HepG2 (cell line): ENCODE results near the gene REEP3.

Source experiments
- CC2D1A ChIP-seq: sonication (generic); formaldehyde crosslinking; IDR thresholded peaks from 2 replicates; pipeline ENCODE4 v1.8.1; 2023; ENCODE audit warnings: mild to moderate bottlenecking, missing genetic modification reagents
- FOXA1 ChIP-seq, 2 experiments: fragments of 450-650 bp in 1 of 2; sonication (generic) in 1 of 2; formaldehyde crosslinking in 1 of 2; IDR thresholded peaks; 2 replicates each; pipeline versions ENCODE4 v1.4.0 to v1.6.1; 2016 to 2020; ENCODE audit warnings: missing genetic modification reagents in 1 of 2
- FOXA3 ChIP-seq: IDR thresholded peaks from 2 replicates; pipeline ENCODE4 v1.6.1; 2016; ENCODE audit warnings: missing genetic modification reagents, missing compliant biosample characterization
- HMG20A ChIP-seq: IDR thresholded peaks from 2 replicates; pipeline ENCODE4 v1.6.1; 2016; ENCODE audit warnings: borderline replicate concordance
- MAFF ChIP-seq: IDR thresholded peaks from 2 replicates; pipeline ENCODE4 v1.6.1; 2011; ENCODE audit warnings: low read depth, low read length, improper control_type of control experiment
- NFATC3 ChIP-seq: sonication (generic); formaldehyde crosslinking; IDR thresholded peaks from 2 replicates; pipeline ENCODE4 v1.5.1; 2020; ENCODE audit warnings: mild to moderate bottlenecking, missing genetic modification reagents
- NR2C2 ChIP-seq: sonication (generic); formaldehyde crosslinking; IDR thresholded peaks from 2 replicates; pipeline ENCODE4 v1.4.0; 2020; ENCODE audit warnings: missing genetic modification reagents, mild to moderate bottlenecking, moderate library complexity, borderline replicate concordance
- RFX5 ChIP-seq: IDR thresholded peaks from 2 replicates; pipeline ENCODE4 v1.6.1; 2011; ENCODE audit warnings: low read depth, low read length, improper control_type of control experiment
- SALL1 ChIP-seq: sonication (generic); formaldehyde crosslinking; IDR thresholded peaks from 2 replicates; pipeline ENCODE4 v1.8.0; 2022; ENCODE audit warnings: mild to moderate bottlenecking, missing genetic modification reagents
- ZBTB21 ChIP-seq: sonication (generic); formaldehyde crosslinking; IDR thresholded peaks from 2 replicates; pipeline ENCODE4 v1.4.0; 2020; ENCODE audit warnings: missing genetic modification reagents
- ZNF263 ChIP-seq: sonication (generic); formaldehyde crosslinking; IDR thresholded peaks from 2 replicates; pipeline ENCODE4 v1.4.0; 2020; ENCODE audit warnings: missing genetic modification reagents
- ZNF572 ChIP-seq: sonication (generic); formaldehyde crosslinking; IDR thresholded peaks from 2 replicates; pipeline ENCODE4 v1.5.1; 2020; ENCODE audit warnings: mild to moderate bottlenecking, missing genetic modification reagents
- TF ChIP-seq, protein P1 (sequence below): sonication (generic); formaldehyde crosslinking; IDR thresholded peaks from 2 replicates; pipeline ENCODE4 v1.8.0; 2022; ENCODE audit warnings: mild to moderate bottlenecking, missing genetic modification reagents, borderline replicate concordance
- TF ChIP-seq, protein P2 (sequence below): sonication (generic); formaldehyde crosslinking; IDR thresholded peaks from 2 replicates; pipeline ENCODE4 v1.5.0; 2020; ENCODE audit warnings: missing genetic modification reagents

DNA sequence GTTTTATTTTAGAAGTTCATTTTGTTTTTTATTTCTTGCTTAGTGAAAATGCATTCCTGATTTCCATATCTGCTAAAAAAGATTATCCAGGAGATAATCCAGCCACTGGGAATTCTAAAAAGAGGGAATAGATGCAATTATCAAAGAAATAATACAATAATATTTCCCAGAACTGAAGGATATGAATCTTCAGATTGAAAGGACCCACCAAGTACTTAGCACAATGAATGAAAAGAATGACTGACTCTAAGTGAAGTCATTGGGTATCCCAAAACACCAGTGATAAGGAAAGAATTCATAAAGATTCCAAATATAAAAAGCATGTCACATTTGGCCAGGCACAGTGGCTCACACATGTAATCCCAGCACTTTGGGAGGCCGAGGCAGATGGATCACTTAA is 79.3 kb downstream of the REEP3 start:
- TF ChIP-seq RFX5 (no peak), MAFF (no peak), ZBTB21 (CRISPR knock-in tag) (no peak), NR2C2 (CRISPR knock-in tag) (no peak), FOXA1 (IDR thresholded peaks at IDR 0.05) (no peak), FOXA1 (CRISPR knock-in tag; IDR thresholded peaks at IDR 0.05) (no peak), ZNF572 (no peak), HMG20A (no peak), CC2D1A (CRISPR knock-in tag) (no peak), ZNF263 (CRISPR knock-in tag) (no peak), FOXA3 (no peak), NFATC3 (CRISPR knock-in tag) (no peak), SALL1 (CRISPR knock-in tag) (no peak)
- TF ChIP-seq, protein P1, sequence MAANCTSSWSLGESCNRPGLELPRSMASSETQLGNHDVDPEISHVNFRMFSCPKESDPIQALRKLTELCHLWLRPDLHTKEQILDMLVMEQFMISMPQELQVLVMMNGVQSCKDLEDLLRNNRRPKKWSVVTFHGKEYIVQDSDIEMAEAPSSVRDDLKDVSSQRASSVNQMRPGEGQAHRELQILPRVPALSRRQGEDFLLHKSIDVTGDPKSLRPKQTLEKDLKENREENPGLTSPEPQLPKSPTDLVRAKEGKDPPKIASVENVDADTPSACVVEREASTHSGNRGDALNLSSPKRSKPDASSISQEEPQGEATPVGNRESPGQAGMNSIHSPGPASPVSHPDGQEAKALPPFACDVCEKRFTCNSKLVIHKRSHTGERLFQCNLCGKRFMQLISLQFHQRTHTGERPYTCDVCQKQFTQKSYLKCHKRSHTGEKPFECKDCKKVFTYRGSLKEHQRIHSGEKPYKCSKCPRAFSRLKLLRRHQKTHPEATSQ (CRISPR knock-in tag), result no peak
- TF ChIP-seq, protein P2, sequence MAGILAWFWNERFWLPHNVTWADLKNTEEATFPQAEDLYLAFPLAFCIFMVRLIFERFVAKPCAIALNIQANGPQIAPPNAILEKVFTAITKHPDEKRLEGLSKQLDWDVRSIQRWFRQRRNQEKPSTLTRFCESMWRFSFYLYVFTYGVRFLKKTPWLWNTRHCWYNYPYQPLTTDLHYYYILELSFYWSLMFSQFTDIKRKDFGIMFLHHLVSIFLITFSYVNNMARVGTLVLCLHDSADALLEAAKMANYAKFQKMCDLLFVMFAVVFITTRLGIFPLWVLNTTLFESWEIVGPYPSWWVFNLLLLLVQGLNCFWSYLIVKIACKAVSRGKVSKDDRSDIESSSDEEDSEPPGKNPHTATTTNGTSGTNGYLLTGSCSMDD (CRISPR knock-in tag), result no peak
